HG02884 (cell line): ENCODE measurements around the gene GPATCH2L.

ENCODE experiments used
- ATAC-seq: cut with Tn5 transposase; IDR thresholded peaks from one replicate; pipeline ENCODE4 v1.9.1; 2021; ENCODE audit warnings: mild to moderate bottlenecking, moderate library complexity; ENCODE audit not compliant: unreplicated experiment

The GPATCH2L gene

DNA sequence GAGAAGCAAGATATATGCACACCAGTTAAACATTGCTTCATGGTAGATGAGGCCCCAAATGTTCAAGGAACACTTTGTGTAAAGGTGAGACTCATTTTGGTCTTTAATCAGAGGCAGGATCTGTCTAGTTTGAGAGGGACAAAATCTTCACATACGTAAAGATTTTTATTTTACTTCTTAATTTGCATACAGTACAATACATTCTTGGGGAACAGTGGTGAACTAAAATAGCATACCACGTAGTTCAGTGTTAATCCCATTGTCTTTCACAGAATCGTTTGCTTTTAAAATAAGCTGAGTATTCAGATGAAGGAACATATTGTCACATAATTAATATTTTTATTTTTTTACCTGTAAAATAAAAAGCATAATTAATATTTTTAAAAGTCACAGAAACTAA is 43.3 kb downstream of the GPATCH2L start:
- no peak for ATAC-seq

DNA sequence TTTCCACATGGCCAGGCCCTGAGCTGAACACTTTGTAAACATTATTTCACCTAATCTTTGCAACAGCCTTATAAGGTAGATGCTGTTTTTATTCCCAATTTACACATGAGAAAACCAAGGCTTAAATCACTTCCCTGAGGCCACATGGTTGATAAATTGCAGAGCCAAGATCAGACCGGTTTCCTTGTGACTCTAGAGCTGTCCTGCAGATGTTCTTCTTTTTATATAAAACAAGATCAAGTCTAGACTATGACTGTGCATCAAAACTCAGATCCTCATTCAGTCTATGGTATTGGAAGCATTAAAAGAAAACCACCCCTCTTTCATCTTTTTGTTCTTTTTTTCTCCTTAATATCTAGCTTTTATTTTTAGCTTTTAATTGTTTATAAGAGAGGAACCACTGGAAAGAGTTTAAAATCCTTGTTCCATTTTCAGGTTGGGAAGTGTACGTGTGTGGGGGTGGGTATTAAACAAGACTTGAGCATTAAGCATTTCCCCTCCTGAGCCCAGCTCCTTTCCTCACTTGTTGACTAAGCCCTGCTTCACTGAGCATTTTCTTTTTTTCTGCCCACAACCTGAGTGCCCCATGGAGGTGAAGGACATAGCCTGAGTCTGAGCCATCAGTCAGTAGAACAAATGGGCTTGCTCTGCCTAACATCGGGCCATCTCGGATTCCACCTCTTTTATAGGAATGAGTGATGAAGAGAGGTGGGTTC is 45.4 kb downstream of the GPATCH2L start:
- no peak for ATAC-seq

DNA sequence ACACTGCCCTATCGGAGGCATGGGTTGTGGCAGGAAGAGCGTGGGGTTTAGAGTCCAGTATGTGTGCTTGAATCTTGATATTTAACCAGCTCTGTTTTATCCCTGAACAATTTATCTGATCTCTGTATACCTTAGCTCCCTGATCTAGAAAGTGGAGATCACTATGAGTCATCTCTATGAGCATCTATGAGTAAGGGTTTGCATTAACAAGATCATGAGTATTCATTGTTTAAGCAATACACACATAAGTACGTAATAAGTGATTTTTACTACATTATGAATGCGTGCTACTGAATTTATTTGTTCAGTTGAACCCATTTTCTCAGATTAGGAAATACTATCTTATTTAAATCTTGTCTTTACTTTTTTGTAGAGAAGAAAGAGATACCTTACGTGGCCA is 49.4 kb downstream of the GPATCH2L start:
- no peak for ATAC-seq

DNA sequence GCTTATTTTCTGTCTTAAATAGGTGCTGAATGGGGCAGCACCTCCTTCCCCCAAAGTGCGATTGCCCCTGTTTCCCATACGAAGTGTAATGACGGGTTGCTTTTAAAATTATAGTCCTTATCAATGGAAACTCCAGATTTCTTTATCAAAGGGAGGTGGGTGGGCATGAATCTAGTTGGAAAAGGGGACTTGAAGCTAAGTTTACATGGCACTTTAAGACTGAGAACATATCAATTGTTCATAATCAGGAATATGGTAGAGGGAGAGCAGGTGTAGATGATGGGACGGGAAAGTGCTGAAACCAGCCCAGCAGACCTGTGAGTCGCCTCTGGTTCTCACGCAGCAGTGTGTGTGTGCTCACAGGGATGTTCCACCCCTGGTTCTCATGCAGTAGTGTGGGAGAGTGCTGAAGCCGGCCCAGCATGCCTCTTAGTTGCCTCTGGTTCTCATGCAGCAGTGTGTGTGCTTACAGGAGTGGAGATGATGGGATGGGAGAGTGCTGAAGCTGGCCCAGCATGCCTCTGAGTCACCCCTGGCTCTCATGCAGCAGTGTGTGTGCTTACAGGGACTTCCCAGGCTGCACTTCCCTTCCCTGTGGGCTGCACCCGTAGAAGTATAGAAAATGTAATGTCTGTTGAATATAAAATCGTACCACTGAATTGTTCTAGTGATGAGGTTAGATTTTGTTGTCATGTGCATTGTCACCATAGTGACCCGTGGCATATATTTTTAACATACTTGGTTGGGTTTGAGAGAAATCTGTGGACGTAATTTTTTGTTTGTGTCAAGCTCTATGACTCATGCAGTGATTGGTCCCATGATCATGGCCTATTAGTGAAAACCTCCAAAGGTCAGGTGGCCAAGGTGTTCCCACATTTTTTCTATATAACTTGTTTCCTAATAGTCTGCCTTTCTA is 51.6 kb downstream of the GPATCH2L start:
- peak; percentile 80 for ATAC-seq

DNA sequence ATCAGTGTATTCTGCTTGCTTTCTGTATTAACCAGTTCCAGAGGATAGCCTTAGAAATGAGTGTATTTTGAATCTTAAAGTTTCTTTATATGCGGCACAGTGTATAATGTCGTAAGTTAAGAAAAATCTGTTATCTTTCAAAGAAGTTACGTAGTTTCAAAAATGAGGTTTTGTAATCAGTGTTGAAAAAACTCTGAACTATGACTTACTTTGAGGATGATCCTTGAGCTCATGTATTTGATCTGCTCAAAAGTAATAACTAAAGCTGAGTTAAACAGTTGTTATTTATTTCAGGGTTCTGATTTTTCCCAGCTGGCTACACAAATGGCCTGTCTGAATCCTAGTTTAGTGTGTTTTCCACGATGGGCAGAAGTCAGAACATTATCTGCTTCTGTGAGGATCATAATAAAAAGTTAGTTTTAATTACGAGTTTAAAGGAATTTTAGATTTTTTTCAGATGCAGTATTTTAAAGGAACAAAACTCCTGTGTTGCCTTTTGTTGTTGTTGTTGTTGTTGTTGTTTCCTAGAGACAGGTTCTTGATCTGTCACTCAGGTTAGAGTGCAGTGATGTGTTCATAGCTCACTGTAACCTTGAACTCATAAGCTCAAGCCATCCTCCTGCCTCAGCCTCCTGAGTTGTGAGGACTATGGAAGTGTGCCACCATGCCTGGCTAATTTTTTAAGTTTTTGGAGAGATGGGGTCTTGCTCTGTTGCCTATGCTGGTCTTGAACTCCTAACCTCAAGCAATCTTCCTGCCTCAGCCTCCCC is 52.9 kb downstream of the GPATCH2L start:
- ATAC-seq: no peak

DNA sequence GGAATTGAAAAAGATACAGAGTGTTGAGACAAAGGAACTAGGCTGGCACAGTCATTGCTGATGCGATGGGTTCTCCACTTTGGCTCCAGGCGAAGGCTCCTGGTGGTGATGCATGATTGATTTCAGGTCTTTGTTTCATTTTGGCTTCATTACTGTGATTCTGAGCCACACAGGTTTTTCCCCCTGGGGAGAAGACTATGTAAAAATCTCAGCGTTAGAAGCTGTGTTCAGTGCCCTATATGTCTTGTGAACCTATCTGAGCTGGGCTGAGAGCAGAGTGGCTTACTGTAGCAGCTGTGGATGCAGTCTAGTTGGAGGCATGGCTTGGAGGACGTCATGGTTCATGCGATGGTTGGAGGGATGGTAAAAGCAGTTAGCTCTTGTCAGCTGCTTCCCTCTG is 54.0 kb downstream of the GPATCH2L start:
- no peak for ATAC-seq

DNA sequence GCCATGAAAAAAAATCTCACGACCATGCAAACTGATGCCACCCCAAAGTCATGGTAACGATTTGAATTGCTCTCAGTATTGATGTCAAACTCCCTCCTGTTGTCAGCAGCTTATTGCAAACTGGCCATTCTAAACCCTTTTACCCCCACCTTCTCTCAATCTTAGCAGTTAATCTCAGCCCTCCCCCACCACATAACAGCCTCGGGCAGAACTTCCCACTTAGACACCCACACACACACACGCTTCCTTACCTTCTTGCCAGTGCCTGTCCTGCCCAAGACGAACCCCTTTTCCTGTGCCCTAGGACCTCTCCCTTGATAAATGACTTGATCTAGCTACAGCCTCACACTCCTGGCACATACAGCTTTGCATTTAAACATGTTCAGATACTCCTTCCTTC is 56.6 kb downstream of the GPATCH2L start:
- no peak for ATAC-seq

DNA sequence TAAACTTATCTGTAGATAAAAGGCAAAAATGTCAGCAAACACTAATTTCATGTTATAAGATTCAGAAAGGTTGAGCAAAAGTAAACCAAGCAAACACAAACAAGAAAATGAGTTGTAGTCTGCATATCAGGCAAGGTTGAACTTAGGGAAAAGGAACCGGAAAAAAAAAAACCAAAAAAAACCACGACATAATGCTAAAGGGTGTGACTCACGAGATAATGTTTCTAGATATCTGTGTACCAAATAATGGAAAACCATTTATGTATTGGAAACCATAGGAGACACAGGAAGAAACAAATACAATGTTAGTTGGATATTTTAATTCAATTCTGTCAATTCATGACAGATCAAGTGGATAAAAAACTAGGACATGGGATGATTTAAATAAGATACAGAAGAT is 60.5 kb downstream of the GPATCH2L start:
- no peak for ATAC-seq

DNA sequence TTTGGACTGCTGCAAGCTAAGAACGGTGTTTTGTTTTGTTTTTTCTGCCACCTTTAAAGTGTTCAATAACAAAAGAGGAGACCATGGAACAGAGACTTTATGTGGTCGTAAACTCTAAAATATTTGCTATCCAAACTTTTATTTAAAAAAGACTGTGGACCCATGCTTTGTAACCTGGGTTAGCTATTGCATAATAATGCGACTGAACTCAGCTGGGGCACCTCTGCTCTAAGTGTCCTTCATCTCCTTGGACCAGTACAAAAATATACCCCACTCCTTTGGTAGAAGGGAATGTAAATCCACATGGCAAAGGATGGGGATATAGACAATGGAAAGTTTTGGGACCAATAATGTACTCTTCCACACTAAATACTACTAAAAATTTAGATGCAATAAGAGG is 65.5 kb downstream of the GPATCH2L start:
- no peak for ATAC-seq

DNA sequence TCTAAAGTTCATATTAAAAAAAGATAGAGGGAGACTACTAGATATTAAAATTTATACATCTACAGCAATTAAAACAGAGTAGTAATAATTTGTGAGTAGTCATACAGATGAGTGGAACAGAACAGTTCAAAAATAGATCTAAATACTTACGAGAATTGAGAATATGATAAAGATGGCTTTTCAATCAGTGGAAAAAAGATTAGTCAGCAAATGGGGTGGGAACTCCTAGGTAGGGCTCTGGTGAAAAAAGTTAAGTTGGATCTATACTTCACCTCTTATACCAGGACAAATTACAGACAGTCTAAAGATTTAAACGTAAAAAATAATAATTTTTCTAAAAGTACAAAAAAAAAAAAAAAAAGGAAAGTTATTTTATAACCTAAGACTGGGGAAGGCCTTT is 66.9 kb downstream of the GPATCH2L start:
- no peak for ATAC-seq

DNA sequence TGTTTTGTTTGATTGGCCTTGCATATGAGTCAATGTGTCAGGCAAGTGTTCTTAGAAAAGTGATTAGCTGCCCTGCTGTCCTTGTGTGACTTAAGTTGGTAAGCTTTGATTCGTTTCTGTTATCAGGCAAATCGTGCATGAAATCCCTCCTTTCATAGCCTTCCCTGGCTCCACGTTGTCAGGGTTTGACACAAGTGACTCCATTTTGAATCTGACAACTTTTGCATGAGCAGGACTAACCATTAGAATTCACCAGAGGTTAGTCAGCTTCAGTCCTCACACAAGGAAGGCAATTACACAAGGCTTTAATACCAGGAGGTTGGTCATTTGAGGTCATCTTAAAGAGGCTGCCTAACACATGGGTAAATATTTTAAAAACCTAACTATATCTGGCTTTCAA is 68.2 kb downstream of the GPATCH2L start:
- ATAC-seq: no peak

DNA sequence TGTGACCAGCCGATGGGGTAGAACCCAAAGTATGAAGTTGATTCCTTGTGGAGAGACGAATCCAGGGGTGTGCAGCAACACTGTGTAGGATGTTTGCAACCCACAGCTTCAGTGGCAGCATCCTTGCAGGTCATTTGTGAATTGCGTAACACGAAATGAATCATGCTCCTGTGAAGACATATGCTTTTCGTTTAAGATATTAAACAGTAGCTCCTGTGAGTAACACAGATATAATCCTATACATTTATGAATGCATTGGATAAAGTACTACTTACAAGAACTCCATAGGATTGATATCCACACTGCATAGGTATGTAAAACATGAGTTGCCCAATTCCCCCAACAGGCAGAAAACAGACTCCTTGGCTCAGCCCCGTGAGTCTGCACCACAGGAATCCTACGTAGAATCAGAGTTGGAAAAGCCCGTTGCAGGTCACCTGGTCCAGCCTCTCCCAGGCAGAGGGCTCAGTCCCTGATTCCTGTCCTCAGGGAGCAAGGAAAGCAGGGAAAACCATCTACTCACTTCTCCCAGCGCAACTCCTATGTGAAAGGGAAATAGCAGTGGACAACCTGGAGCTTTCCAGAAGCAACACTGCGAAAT is 75.8 kb downstream of the GPATCH2L start:
- no peak for ATAC-seq

DNA sequence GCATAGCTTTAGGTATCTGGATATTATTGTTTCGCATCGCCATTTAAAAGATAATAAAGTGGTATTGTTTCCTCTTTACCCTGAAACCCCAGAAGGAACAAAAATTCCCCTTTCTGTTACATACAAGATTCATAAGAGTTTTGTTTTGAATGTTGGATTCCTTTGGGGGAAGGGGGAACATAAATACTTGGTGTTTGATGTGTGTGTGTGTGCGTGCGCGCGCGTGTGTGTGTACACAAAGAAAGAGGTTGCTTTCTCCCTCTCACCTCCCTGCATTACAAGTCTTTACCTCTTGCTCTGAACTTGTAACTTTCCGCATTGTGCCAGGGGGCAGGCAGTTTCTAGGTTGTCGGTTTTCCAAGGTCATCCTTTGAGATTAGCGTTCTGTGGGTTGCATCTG is 76.4 kb downstream of the GPATCH2L start:
- ATAC-seq: no peak

DNA sequence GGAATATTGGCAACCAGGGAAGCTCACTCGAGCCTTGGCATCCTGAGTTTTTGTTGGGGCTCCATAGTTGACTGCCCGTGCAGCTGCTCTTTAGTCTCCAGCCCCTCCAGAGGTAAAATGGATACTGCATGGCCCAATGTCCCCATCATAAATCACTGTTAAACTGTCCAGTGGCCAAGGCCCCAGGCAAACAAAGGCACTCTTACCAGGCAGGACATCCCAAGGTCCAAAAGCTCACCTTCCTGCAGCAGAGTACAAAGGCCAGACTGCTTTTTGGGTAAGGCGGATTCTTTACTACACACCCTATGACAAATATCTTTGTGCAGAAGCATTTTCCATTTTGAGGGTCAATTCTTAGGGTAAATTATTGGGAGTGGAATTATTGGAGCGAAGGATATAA is 81.1 kb downstream of the GPATCH2L start:
- no peak for ATAC-seq

DNA sequence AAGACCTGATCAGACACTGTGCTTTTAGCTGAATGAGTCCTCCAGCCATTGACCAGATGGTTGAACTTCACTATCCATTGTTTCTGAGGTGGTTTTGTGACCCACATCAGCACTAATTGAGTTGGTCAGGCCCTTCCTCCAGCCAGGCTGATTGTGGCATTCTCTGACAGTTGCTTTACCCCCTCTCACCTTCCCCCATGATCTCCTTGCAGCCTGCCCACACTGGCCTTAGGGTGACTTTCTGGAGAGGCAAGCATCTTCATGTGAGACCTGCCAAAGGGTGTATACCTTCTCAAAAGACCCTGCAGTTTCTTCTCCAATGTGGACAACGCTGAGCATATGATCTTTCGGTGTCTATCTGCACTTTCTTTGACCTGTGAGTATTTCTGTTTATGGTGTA is 83.9 kb downstream of the GPATCH2L start:
- no peak for ATAC-seq

DNA sequence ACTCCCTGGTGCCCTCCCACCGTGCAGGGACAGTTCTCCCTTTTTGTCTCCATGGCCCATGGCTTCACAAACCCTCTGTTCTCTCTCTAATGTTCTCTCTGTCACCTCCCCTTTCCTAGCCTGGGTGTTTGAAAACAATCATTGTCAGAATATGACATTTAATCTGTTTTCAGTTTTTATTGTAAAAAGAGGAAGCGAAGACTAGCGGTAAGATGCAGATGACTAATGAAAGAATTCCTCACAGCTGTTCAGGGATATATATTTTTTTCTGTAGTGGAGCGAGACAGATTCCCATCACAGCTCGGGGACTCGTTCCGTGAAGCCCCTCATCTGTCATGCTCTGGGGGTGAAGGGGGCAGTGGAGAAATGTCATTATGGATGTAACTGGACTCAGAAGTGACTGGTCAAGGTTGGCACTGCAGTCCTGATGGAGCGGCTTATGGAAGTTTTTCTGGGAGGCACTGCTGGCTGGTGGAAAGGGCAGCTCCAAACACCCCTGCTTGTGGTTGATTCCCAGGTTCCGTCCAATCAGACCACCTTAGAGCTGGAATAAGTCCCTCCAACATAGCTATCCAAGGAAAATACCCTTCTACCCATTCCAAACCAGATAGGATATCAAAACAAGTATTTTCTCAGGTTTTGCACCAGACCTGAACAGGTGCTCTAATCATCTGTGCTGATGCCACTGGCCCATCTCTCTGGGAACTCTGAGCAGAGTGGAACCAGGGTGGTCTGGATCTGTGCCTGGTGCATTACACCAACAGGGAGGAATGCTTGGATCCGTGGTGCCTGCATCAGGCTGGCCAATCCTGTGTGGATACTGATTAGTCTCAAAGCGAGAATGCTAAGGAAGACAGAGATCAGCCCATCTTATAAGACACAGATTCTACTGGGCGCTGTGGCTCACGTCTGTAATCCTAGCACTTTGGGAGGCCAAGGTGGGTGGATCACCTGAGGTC is 84.7 kb downstream of the GPATCH2L start:
- peak; percentile 60 for ATAC-seq

DNA sequence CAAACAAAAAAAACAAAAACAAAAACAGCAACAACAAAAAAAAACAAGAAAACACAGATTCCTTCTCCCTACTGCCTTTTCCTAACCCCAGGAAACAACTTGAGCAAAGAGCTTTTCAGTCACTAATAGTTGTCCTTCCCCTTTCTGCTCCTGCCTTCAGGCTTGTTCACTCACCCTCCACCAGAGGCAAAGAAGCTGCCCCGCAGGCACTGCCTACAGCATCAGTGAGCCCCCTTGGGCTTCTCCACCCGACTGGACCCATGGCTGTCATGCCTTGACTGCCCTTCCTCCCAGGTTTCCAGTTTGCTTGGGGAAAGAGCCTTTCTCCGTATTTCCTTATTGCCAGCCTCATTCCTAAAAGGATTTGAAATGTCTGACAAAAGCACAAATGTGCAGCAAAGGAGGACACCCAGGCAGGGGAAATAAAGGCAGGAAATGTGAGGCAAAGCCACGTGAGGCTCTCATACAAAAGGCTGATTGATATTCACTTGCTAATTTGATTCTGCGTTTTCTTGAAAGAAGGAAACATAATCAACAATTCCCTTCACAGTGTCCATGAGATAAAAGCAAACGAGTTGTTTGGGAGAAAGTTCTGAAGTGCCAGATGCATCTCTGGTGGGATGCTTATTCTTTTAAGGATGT is 85.7 kb downstream of the GPATCH2L start:
- ATAC-seq: no peak

DNA sequence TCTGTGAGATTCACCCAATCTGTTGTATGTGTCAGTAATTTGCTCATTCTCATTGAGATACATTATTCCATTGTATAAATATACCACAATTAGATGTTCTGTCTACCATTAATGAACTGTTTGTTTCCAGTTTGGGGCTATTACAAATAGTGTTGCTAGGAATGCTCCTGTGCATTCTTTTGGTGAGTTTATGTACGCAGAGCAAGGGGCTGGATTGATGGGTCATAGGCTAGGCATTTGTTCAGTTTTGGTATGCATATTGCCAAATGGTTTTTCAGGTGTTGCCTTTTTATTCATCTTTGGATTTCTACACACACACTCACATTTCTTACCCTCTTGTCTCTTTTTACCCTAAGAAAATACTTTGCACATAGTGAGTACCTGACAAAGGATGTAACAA is 93.4 kb downstream of the GPATCH2L start:
- ATAC-seq: no peak

DNA sequence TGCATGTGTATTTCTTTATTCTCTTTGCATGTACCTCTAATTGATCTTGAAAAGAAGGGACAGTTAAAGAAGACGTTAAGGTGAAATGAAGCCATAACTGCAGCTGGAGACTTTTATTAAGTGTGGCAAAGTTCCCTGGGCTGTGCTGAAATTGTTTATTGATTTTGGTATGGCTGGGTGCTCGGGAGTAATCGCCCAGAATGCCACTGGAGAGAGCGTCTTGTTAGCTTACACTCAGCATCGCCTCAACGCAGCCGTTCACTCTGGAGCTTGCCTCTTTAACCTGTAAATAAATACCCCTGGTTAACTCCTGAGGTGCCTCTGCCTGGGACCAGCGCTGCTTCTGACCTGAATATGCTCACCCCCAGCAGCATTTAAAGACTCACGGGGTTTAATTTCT is 98.6 kb downstream of the GPATCH2L start:
- ATAC-seq: no peak

DNA sequence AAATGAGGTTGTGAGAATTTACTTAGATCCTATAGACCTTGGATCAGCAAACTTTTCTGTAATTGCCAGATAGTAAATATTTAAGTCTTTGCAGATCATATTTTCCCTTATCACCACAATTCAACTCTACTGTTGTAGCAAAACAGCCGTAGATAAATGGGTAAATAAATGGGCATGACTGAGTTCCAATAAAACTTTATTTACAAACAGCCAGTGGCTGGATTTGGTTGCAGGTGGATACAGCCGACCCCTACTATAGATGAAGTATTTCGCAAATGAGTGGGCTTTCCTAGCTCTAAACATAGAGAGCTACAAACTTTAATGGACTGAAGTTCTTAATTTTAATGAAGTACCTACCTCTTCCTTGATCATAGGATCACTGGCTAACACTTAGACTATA is 100.7 kb downstream of the GPATCH2L start:
- no peak for ATAC-seq
